C4-2B (cell line): Measurements from ENCODE around the gene KISS1.

Source experiments
- CTCF ChIP-seq: fragments of 450-650 bp; conservative IDR thresholded peaks from 2 replicates; pipeline ENCODE4 v1.5.1; 2017; ENCODE audit warnings: mild to moderate bottlenecking
- ZFX ChIP-seq: fragments of 450-650 bp; IDR thresholded peaks from 2 replicates; pipeline ENCODE4 v1.6.1; 2017

- TF ChIP-seq CTCF (no peak), ZFX (no peak)
Observed at GRCh38 chr1:204202481-204202880, 6.2 kb upstream of the KISS1 start.
